Endothelial cell of umbilical vein (primary cell): ENCODE results near the gene SLC20A1. TPM values are rescaled to one million over a fixed set of nuclear protein-coding genes. Genes with fewer than 3 reads are reported as not detected.
A peak's percentile ranks its signal among the peaks of the same experiment; 100 is the strongest.

Experiments used
- BruUV-seq: library from RNA; stranded (reverse); fragments of 400-500 nt; replicated peaks from 2 replicates; lab custom pipeline; 2021; lab: Mats Ljungman, UMichigan
- CTCF ChIA-PET: fragments of 300-600, 350-600 bp; sonication (Branson Sonifier 250); formaldehyde crosslinking; loops from one replicate; lab custom pipeline; 2021; ENCODE audit warnings: antibody characterized with exemption, inconsistent platforms; lab: Charles Lee
- POLR2A ChIA-PET: fragments of 300-600, 350-600 bp; sonication (Branson Sonifier 250); formaldehyde crosslinking; loops from one replicate; lab custom pipeline; 2021; ENCODE audit warnings: antibody characterized with exemption, inconsistent platforms; lab: Charles Lee
- DNase-seq: peaks from one replicate; pipeline ENCODE4 v3.0.0-alpha.2; 2011; ENCODE audit warnings: low read depth, low spot score
- FAIRE-seq: peaks from 2 replicates; lab custom pipeline; 2011; peaks lifted over from hg19 to GRCh38; lab: Jason Lieb, UNC
- H2AFZ ChIP-seq: 2 replicates; pipeline ENCODE4 v1.6.0; 2012; ENCODE audit warnings: low read depth, low read length, control low read depth, inconsistent platforms
- H3K27ac ChIP-seq: 2 replicates; pipeline ENCODE4 v1.5.1; 2011; ENCODE audit warnings: low read depth, mild to moderate bottlenecking, control low read depth, low read length, moderate library complexity; ENCODE audit not compliant: insufficient read depth
- H3K27me3 ChIP-seq, 2 experiments: 2 replicates each; pipeline versions ENCODE4 v1.6.0 to v1.6.1; 2011; ENCODE audit warnings: low read length in 2 of 2, mixed read lengths in 1 of 2; ENCODE audit not compliant: control insufficient read depth in 2 of 2, insufficient read depth in 2 of 2
- H3K36me3 ChIP-seq, 2 experiments: 2 replicates in 1 of 2; 3 replicates in 1 of 2; pipeline ENCODE4 v1.5.1; 2011; ENCODE audit warnings: low read length in 2 of 2, mild to moderate bottlenecking in 1 of 2, moderate library complexity in 1 of 2; ENCODE audit not compliant: control insufficient read depth in 2 of 2, insufficient read depth in 2 of 2; ENCODE audit errors: extremely low read depth in 1 of 2
- H3K4me1 ChIP-seq: 3 replicates; pipeline ENCODE4 v1.5.1; 2011; ENCODE audit warnings: mild to moderate bottlenecking, low read length; ENCODE audit not compliant: control insufficient read depth, insufficient read depth; ENCODE audit errors: extremely low read depth
- H3K4me2 ChIP-seq: 2 replicates; pipeline ENCODE4 v1.6.1; 2011; ENCODE audit warnings: low read length, control low read depth, mixed read lengths; ENCODE audit not compliant: insufficient read depth
- H3K4me3 ChIP-seq, 3 experiments: fragments of 200-600 bp in 1 of 3; sonication (generic), shearing (Covaris generic) in 1 of 3; replicated peaks in 1 of 3; 2 replicates each; pipeline ENCODE4 v1.5.1; 2011 to 2016; ENCODE audit warnings: control low read depth in 3 of 3, low read length in 3 of 3, mild to moderate bottlenecking in 2 of 3, inconsistent platforms in 1 of 3, low read depth in 1 of 3, moderate library complexity in 1 of 3; ENCODE audit not compliant: insufficient read depth in 1 of 3
- H3K79me2 ChIP-seq: 2 replicates; pipeline ENCODE4 v1.6.0; 2012; ENCODE audit warnings: low read length, inconsistent platforms; ENCODE audit not compliant: control insufficient read depth, insufficient read depth
- H3K9ac ChIP-seq: replicated peaks from 2 replicates; pipeline ENCODE3; 2011; ENCODE audit warnings: low read length, control low read depth; ENCODE audit not compliant: insufficient read depth; ENCODE audit errors: extremely low read depth
- H3K9me1 ChIP-seq: replicated peaks from 3 replicates; pipeline ENCODE4 v1.6.0; 2011; ENCODE audit warnings: mild to moderate bottlenecking, low read length; ENCODE audit not compliant: control insufficient read depth, insufficient read depth; ENCODE audit errors: extremely low read depth
- H3K9me3 ChIP-seq: replicated peaks from 2 replicates; pipeline ENCODE4 v1.5.1; 2012; ENCODE audit warnings: low read length, inconsistent platforms; ENCODE audit not compliant: control insufficient read depth, insufficient read depth
- H4K20me1 ChIP-seq: replicated peaks from 2 replicates; pipeline ENCODE3; 2011; ENCODE audit warnings: mild to moderate bottlenecking, low read length; ENCODE audit not compliant: control insufficient read depth, insufficient read depth; ENCODE audit errors: extremely low read depth
- CTCF ChIP-seq, 2 donors: IDR thresholded peaks; 1 replicate in 1 of 2; 2 replicates in 1 of 2; pipeline ENCODE4 v1.5.1; 2011; ENCODE audit warnings: low read length in 2 of 2, mild to moderate bottlenecking in 2 of 2, moderate library complexity in 2 of 2, control low read depth in 1 of 2, inconsistent platforms in 1 of 2, low read depth in 1 of 2; ENCODE audit not compliant: insufficient read depth in 1 of 2; ENCODE audit errors: extremely low read depth in 1 of 2
- EZH2 ChIP-seq: IDR thresholded peaks from 2 replicates; pipeline ENCODE4 v1.6.1; 2012; ENCODE audit warnings: borderline replicate concordance, low read depth, mild to moderate bottlenecking, moderate library complexity, low read length, inconsistent platforms; ENCODE audit not compliant: severe bottlenecking
- FOS ChIP-seq: IDR thresholded peaks from 2 replicates; pipeline ENCODE4 v1.6.1; 2011; ENCODE audit warnings: mild to moderate bottlenecking, low read length, moderate library complexity, borderline replicate concordance; ENCODE audit not compliant: insufficient read depth
- GATA2 ChIP-seq: IDR thresholded peaks from 2 replicates; pipeline ENCODE4 v1.7.0; 2011; ENCODE audit warnings: low read depth, mild to moderate bottlenecking, moderate library complexity, mixed read lengths, low read length; ENCODE audit not compliant: insufficient read length, insufficient read depth
- JUN ChIP-seq: IDR thresholded peaks from 2 replicates; pipeline ENCODE4 v1.6.1; 2011; ENCODE audit warnings: borderline replicate concordance, low read depth; ENCODE audit not compliant: insufficient read length, insufficient read depth
- MAX ChIP-seq: IDR thresholded peaks from 2 replicates; pipeline ENCODE4 v1.6.1; 2011; ENCODE audit not compliant: insufficient read depth, insufficient read length
- MYC ChIP-seq: IDR thresholded peaks from one replicate; pipeline ENCODE4 v1.6.1; 2011; ENCODE audit warnings: mild to moderate bottlenecking, low read depth, low read length
- POLR2A ChIP-seq: IDR thresholded peaks from 2 replicates; pipeline ENCODE4 v1.6.1; 2012; ENCODE audit warnings: low read depth, mild to moderate bottlenecking, control low read depth, low read length
- POLR2AphosphoS5 ChIP-seq: IDR thresholded peaks from 2 replicates; pipeline ENCODE4 v1.6.1; 2012; ENCODE audit warnings: low read depth, mild to moderate bottlenecking, control low read depth, low read length, moderate library complexity; ENCODE audit not compliant: insufficient read depth
- dilution Hi-C: fragments of 300-500 bp; cut with MboI; formaldehyde crosslinking; loops from one replicate; pipeline ENCODE4 v1.15.0; 2019; ENCODE audit warnings: low sequenced_read_pairs; ENCODE audit not compliant: extremely low pct_ligation_motif_present
- intact Hi-C: fragments of 100-400 bp; cut with micrococcal nuclease; formaldehyde crosslinking; loops from one replicate; pipeline ENCODE4 v1.10.0; 2022
- polyA plus RNA-seq, 4 experiments: library from polyadenylated mRNA; depleted of rRNA in 3 of 4; stranded (reverse) in 3 of 4; unstranded in 1 of 4; fragments of >200 nt; gene quantifications; 2 replicates each; pipeline versions ENCODE4 v1.2.1 to v1.2.3, GENCODE V29; 2011 to 2012; ENCODE audit warnings: missing spikeins in 1 of 4
- total RNA-seq: library from RNA; stranded (reverse); gene quantifications from 2 replicates; pipeline ENCODE4 v1.2.3, GENCODE V29; 2021

The SLC20A1 gene
- total and polyA plus RNA-seq, 2 donors (not counting 3 experiments of a cell fraction or from before 2014, with no cell fraction given) = 52.7 to 149 TPM

GRCh38 chr2:112643488-112643887 lies 2.3 kb upstream of the SLC20A1 start:
- intact Hi-C loops = no loop called here
- Histone ChIP-seq H3K79me2 (peaks cover 40% of the 10 kb centered on the region), H3K27me3 (no peaks in the 10 kb centered on the region), H4K20me1 (peaks cover 2% of the 10 kb centered on the region), H3K9me1 (no peaks in the 10 kb centered on the region), H3K9ac (no peak overlapping the region), H3K4me1 (peaks cover 64% of the 10 kb centered on the region), H3K4me3 (no peak overlapping the region), H2AFZ (no peak overlapping the region), H3K27ac (peak overlapping the region; percentile 77), H3K9me3 (no peaks in the 10 kb centered on the region), H3K36me3 (peaks cover 0 to 13% of the 10 kb centered on the region in 2 experiments), H3K4me2 (peak overlapping the region; percentile 23)
- TF ChIP-seq FOS (no peak), EZH2 (no peak), POLR2A (no peak), CTCF (IDR thresholded peaks at IDR 0.05; ENCODE audit: extremely low read depth in 1 of 2, insufficient read depth in 1 of 2, low read depth in 1 of 2, low read length in 2 of 2) (no peak), POLR2AphosphoS5 (no peak), MYC (no peak), JUN (no peak), MAX (no peak), GATA2 (no peak)
- BruUV-seq = no TSS peak
- dilution Hi-C loops = no loop called here
- ChIA-PET POLR2A (no interaction called here), CTCF (interaction anchor here (1.2 to 6.1 kb wide), 4 partner anchors 10 to 82 kb away, joined by 3 to 51 read pairs (median 24); no protein-coding TSS in a partner anchor)
- no peak for FAIRE-seq
- no peak for DNase-seq
